GM10266 (cell line): Measurements from ENCODE around the gene KRT81.
"Not testable (repeated sequence)": the region's sequence is repeated elsewhere in the genome, so short reads cannot be mapped to it uniquely, and the experiment has no call there.

ENCODE experiments used
- DNase-seq: peaks from one replicate; pipeline ENCODE4 v3.0.0; 2012; ENCODE audit errors: extremely low spot score
- TF ChIP-seq, protein P1 (sequence below): IDR thresholded peaks from 2 replicates; pipeline ENCODE4 v1.5.1; 2012; ENCODE audit warnings: mild to moderate bottlenecking, low read depth; ENCODE audit not compliant: control insufficient read depth, insufficient read depth; ENCODE audit errors: missing control alignments

KRT81 gene

GRCh38 chr12:52317468-52318052, 26.2 kb upstream of the KRT81 start:
- TF ChIP-seq, protein P1, sequence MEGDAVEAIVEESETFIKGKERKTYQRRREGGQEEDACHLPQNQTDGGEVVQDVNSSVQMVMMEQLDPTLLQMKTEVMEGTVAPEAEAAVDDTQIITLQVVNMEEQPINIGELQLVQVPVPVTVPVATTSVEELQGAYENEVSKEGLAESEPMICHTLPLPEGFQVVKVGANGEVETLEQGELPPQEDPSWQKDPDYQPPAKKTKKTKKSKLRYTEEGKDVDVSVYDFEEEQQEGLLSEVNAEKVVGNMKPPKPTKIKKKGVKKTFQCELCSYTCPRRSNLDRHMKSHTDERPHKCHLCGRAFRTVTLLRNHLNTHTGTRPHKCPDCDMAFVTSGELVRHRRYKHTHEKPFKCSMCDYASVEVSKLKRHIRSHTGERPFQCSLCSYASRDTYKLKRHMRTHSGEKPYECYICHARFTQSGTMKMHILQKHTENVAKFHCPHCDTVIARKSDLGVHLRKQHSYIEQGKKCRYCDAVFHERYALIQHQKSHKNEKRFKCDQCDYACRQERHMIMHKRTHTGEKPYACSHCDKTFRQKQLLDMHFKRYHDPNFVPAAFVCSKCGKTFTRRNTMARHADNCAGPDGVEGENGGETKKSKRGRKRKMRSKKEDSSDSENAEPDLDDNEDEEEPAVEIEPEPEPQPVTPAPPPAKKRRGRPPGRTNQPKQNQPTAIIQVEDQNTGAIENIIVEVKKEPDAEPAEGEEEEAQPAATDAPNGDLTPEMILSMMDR, result no peak
- DNase-seq, result no peak

- DNase-seq, result no peak
- TF ChIP-seq, protein P1, result no peak
Observed at GRCh38 chr12:52316701-52317100, 25.4 kb upstream of the KRT81 start.

- TF ChIP-seq, protein P1, result no peak
- no peak for DNase-seq
Observed at GRCh38 chr12:52316290-52316689, 25.0 kb upstream of the KRT81 start.

DNA sequence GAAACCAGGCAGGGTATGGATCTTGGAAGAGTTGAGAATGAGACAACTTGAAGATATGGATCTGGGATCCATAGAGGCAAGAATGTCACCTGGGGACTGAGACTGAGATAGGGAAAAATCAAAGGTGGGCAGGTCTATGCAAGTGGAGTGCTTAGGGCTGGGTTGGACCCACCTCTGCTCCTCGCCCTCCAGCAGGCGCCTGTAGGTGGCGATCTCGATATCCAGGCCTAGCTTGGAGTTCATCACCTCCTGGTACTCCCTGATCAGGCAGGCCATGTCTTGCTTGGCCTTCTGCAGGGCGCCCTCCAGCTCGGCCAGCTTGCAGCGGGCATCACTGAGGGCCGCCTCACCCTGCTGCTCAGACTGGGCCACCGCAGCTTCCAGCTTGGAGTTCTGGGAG, 24.4 kb upstream of the KRT81 start:
- TF ChIP-seq, protein P1, result peak; percentile 53
- not testable (repeated sequence) for DNase-seq

DNA sequence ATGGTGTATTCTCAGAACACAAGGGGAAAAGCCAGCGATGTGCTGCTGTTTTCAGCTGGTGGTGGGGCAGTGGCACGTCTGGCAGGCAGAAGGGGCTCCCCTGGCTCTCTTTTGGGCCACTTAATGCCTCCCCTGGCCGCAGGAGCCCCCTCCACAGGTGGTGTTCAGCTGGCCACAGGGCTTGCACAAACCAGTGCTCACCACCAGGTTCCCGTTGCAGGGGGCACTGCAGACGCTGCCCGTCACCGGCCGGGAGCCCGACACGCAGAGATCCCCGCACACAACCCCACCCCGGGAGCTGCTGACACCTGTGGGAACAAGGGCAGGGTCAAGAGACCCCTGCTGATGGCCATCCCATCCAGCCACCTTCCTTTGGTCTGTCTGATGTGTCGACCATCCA, 23.2 kb upstream of the KRT81 start:
- TF ChIP-seq, protein P1, result no peak
- no peak for DNase-seq

DNA sequence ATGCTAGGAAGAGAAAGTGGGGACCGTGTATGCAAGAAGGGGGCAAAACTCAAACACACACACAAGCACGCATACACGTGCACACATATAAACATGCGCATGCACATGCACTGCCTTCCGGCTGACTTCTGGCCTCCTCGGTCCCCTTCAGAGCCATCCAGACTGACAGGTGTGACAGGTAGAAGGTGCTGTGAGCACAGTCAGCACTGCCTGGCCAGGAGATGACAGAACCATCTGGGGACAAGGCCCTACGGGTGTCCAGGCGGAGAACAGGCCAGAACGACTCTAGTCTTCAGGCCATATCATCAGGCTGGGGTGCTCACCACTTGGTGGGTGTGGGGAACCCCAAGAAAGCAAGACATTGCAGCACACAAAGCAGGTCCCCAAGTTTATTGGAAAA, 22.6 kb upstream of the KRT81 start:
- TF ChIP-seq, protein P1, result no peak
- no peak for DNase-seq

DNA sequence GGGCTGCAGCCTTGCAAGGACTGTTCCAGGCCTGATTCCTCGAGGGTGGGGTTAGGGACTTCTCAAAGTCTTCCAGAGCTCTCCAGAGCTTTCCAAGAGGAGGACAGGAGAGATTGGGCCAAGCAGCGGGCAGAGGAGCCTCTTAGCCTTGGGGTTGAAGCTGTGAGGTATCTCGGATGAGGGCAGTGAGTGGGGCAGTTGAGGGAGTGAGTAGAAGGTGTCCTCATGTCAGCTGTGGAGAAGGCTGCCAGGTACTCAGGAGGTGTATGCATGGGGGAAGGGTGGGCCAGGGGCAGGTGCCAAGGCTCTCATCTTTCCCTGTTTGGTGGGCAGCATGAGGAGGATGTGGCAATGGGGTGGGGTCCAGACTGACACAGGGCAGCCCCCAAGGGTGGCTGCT, 22.1 kb upstream of the KRT81 start:
- TF ChIP-seq, protein P1, result no peak
- no peak for DNase-seq
